ENCODE data around the gene IMMP1L. TPM values are rescaled to one million over a fixed set of nuclear protein-coding genes. Genes with fewer than 3 reads are reported as not detected.

The IMMP1L gene
- total and polyA plus RNA-seq, 10 of the 15 experiments (the other 5 are each of a cell fraction or from before 2014, with no cell fraction given): 29.4 to 145 (median 85.8) TPM

DNA sequence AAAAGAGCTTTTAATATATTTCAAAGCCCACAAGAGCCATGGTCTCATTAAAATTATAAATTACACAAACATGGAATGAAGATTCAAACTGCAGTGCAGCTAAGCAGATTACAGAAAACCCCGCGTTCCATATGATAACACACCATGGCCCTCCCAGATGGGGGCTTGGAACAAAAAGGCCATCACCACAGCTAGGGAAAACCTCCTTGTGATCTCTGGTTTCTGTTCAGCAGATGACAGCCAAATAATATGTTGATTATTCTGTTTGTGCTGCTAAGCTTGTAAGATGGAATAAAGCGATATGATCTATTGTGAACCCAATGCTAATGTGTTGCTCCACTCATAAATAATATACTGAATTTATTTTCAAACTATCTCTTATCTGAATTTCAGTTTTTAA, 28.5 kb downstream of the IMMP1L start:
- ChIA-PET SMC1A (ENCODE audit: uncharacterized antibody, unreplicated experiment) (no interaction called here), RAD21 (ENCODE audit: unreplicated experiment) (interaction anchor here (1.1 kb wide), 1 partner anchor 170 kb away, joined by 3 read pairs; no protein-coding TSS in a partner anchor), CTCF (no interaction called here), POLR2A (interaction anchor here (0.6 kb wide), 1 partner anchor 81 kb away, joined by 5 read pairs; no protein-coding TSS in a partner anchor)
- Histone ChIP-seq H3K27ac (ENCODE audit: control insufficient read depth, insufficient read depth) (no peak overlapping the region), H3K79me2 (ENCODE audit: control insufficient read depth, insufficient read depth, low read length) (no peaks in the 10 kb centered on the region; the same call in 1 of the 2 replicates), H3K4me1 (ENCODE audit: control insufficient read depth, insufficient read depth, low read length) (no peaks in the 10 kb centered on the region), H3K9ac (ENCODE audit: control insufficient read depth, insufficient read depth, low read length) (no peak overlapping the region), H3K4me2 (ENCODE audit: control insufficient read depth, insufficient read depth) (no peak overlapping the region), H3K27me3 (replicated peaks in 1 of 2; ENCODE audit: control insufficient read depth in 2 of 2, insufficient read depth in 2 of 2, low read length in 1 of 2) (no peaks in the 10 kb centered on the region), H3K36me3 (ENCODE audit: control insufficient read depth in 2 of 2, insufficient read depth in 2 of 2, low read length in 1 of 2) (no peaks in the 10 kb centered on the region), H3K4me3 (no peak overlapping the region), H2AFZ (ENCODE audit: control insufficient read depth, low read depth, low read length) (no peak overlapping the region), H3K9me3 (replicated peaks; ENCODE audit: control insufficient read depth, insufficient read depth, low read length) (no peaks in the 10 kb centered on the region; the same call in 2 of the 3 replicates), H4K20me1 (ENCODE audit: control insufficient read depth, insufficient read depth) (no peaks in the 10 kb centered on the region)
- intact Hi-C loops (cut with micrococcal nuclease; ENCODE audit: unreplicated experiment): no loop called here
- BruUV-seq (replicated peaks): no TSS peak
- FAIRE-seq: no peak
- ATAC-seq: no peak
- DNase-seq (ENCODE audit: low read depth, low spot score): no peak
- in situ Hi-C loops (cut with MboI): no loop called here
- WGBS (ENCODE audit: insufficient coverage, insufficient replicate concordance, low lambda C conversion rate, missing lambda C conversion rate): 98% methylated on average over 3 of the region's 3 CpGs
- TF ChIP-seq YBX1 (IDR thresholded peaks at IDR 0.05): no peak
- no peak for TF ChIP-seq PAX8 (IDR thresholded peaks at IDR 0.05)
- TF ChIP-seq CUX1 (IDR thresholded peaks at IDR 0.05; ENCODE audit: insufficient replicate concordance, low read depth, low read length): no peak
- TF ChIP-seq BMI1 (IDR thresholded peaks at IDR 0.05; ENCODE audit: borderline replicate concordance): no peak
- no peak for TF ChIP-seq STAT1 (conservative IDR thresholded peaks at IDR 0.05)
- TF ChIP-seq MTA3 (IDR thresholded peaks at IDR 0.05; ENCODE audit: borderline replicate concordance, low read length): no peak
- TF ChIP-seq NRF1 (conservative IDR thresholded peaks at IDR 0.05; ENCODE audit: low read depth, low read length): no peak
- TF ChIP-seq, protein P1, sequence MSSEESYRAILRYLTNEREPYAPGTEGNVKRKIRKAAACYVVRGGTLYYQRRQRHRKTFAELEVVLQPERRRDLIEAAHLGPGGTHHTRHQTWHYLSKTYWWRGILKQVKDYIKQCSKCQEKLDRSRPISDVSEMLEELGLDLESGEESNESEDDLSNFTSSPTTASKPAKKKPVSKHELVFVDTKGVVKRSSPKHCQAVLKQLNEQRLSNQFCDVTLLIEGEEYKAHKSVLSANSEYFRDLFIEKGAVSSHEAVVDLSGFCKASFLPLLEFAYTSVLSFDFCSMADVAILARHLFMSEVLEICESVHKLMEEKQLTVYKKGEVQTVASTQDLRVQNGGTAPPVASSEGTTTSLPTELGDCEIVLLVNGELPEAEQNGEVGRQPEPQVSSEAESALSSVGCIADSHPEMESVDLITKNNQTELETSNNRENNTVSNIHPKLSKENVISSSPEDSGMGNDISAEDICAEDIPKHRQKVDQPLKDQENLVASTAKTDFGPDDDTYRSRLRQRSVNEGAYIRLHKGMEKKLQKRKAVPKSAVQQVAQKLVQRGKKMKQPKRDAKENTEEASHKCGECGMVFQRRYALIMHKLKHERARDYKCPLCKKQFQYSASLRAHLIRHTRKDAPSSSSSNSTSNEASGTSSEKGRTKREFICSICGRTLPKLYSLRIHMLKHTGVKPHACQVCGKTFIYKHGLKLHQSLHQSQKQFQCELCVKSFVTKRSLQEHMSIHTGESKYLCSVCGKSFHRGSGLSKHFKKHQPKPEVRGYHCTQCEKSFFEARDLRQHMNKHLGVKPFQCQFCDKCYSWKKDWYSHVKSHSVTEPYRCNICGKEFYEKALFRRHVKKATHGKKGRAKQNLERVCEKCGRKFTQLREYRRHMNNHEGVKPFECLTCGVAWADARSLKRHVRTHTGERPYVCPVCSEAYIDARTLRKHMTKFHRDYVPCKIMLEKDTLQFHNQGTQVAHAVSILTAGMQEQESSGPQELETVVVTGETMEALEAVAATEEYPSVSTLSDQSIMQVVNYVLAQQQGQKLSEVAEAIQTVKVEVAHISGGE (CRISPR knock-in tag; IDR thresholded peaks at IDR 0.05): no peak
- no peak for TF ChIP-seq WRNIP1 (IDR thresholded peaks at IDR 0.05; ENCODE audit: borderline replicate concordance, low read depth, low read length)
- TF ChIP-seq RAD51 (IDR thresholded peaks at IDR 0.05): no peak
- no peak for TF ChIP-seq PML (IDR thresholded peaks at IDR 0.05; ENCODE audit: low read length)
- TF ChIP-seq, protein P2, sequence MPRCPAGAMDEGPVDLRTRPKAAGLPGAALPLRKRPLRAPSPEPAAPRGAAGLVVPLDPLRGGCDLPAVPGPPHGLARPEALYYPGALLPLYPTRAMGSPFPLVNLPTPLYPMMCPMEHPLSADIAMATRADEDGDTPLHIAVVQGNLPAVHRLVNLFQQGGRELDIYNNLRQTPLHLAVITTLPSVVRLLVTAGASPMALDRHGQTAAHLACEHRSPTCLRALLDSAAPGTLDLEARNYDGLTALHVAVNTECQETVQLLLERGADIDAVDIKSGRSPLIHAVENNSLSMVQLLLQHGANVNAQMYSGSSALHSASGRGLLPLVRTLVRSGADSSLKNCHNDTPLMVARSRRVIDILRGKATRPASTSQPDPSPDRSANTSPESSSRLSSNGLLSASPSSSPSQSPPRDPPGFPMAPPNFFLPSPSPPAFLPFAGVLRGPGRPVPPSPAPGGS (IDR thresholded peaks at IDR 0.05; ENCODE audit: borderline replicate concordance, insufficient read depth, low read depth, low read length, poor library complexity, severe bottlenecking): no peak
- no peak for TF ChIP-seq ZNF622 (IDR thresholded peaks at IDR 0.05)

All from GM12878 (cell line).